ENCODE results near the gene HIGD1A.
"Not testable (repeated sequence)": the region's sequence is repeated elsewhere in the genome, so short reads cannot be mapped to it uniquely, and the experiment has no call there.

Gene HIGD1A

GRCh38 chr3:42827654-42828053 is 23.4 kb upstream of the HIGD1A start:
- DNase-seq = no peak

DNA sequence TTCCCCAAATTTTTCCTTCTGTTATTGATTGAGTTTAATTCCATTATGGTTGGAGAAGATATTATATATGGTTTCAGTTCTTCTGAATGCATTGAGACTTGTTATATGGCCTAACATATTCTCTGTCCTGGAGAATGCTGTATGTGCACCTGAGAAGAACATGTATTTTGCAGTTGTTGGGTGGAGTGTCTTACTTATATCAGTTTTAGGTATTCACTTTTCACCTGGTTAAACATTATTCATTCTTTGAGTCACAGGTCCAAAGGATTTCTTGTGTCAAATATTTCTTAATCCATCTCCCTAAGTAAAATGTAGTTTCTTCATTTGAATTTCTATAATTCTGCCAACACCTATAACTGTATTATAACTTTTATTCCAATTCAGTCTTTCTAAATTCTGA is 22.7 kb upstream of the HIGD1A start:
- DNase-seq = no peak

DNA sequence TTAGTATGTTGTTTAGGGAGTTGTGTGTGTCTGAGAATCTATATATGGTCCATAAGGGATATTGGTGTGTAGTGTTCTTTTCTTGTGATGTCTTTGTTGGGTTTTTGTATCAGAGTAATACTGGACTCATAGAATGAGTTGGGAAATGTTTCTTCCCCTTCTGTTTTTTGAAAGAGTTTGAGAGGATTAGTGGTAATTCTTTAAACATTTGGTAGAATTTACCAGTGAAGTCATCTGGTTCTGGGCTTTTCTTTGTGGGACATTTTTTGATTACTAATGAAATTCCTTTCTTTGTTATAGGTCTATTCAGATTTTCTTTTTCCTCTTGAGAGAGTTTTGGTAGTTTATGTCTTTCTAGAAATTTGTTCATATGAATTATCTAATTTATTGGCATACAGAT is 21.9 kb upstream of the HIGD1A start:
- no peak for DNase-seq

DNA sequence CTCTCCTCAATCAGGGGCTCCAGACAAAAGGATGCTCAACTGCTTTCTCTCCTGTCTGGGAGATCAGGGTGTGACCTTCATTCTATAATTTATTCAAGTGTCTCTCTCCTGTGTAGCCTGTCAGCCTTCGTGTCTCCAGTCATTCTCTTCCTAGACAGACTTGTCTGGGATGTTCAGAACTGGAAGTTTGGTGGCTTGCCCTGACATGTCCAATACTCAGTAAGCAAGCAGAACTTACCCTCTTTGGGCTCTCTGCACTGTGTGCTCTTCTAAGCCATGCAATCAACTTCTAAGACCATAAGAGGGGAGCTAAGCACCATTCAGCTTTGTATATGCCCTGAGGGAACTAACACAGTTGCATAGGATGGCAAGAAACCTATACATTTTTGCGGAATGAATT is 19.1 kb upstream of the HIGD1A start:
- DNase-seq = no peak

DNA sequence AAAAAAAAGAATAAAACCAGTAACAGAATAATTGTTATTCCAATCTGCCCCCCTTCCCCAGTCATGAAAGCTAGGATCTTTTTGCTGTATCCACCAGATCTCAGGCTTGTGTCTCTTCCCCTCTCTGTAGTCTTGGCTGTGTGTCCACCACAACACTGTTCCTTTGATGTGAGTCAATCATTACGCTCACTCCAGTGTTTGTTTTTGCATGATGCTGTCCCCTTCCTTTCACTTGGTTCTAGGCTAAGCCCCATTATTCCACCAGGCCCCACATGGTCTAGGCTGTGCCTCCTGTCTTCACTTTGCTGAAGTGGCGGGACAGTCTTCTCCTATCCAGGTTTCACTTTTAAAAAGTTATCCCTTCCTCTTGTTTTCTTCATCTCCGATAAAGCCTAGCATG is 18.5 kb upstream of the HIGD1A start:
- no peak for DNase-seq

DNA sequence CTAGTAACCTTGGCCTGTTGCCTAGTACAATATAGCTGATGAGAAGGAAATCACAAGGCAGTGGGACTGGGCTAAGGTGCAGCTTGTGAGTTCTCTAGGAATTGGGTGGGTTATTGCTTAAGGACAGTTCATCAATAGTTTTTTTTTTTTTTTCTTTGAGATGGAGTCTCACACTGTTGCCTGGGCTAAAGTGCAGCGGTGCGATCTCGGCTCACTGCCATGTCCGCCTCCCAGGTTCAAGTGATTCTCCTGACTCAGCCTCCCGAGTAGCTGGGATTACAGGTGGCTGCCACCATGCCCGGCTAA is 16.4 kb upstream of the HIGD1A start:
- DNase-seq = no peak

GRCh38 chr3:42819351-42819965 is 15.2 kb upstream of the HIGD1A start:
- no peak for DNase-seq

DNA sequence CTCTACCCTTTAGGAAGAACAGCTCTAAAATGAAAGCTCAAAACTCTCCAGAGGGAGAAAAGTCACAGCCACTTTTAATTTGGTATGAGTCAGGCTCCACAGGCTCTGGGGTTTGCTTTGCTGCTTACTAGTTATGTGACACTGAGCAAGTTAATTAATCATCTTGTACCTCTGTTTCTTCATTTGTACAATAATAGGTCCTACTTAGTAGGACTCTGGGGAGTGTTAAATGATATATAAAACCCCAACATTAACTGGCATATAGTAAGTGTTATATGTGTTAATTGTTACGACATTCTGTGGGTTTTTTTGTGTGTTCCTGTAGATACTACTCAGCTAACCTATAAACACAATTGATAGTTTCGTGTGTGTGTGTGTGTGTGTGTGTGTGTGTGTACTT is 11.5 kb upstream of the HIGD1A start:
- DNase-seq = no peak

- DNase-seq = no peak
These were observed 10.7 kb upstream of the HIGD1A start for GRCh38 chr3:42814914-42815507.

GRCh38 chr3:42814246-42814645 is 10.0 kb upstream of the HIGD1A start:
- DNase-seq = no peak

DNA sequence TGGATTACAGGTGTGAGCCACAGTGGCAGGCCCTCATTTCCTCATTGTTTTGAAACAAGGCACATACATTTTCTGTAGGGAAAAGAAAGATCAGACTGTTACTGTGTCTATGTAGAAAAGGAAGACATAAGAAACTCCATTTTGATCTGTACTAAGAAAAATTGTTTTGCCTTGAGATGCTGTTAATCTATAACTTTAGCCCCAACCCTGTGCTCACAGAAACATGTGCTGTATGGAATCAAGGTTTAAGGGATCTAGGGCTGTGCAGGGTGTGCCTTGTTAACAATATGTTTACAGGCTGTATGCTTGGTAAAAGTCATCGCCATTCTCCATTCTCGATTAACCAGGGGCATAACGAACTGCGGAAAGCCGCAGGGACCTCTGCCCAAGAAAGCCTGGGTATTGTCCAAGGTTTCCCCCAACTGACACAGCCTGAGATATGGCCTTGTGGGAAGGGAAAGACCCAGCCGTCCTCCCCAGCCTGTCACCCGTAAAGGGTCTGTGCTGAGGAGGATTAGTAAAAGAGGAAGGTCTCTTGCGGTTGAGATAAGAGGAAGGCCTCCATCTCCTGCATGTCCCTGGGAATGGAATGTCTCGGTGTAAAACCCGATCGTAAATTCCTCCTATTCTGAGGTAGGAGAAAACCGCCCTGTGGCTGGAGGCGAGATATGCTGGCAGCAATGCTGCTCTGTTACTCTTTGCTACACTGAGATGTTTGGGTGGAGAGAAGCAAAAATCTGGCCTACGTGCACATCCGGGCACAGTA is 7.0 kb upstream of the HIGD1A start:
- not testable (repeated sequence) for DNase-seq

DNA sequence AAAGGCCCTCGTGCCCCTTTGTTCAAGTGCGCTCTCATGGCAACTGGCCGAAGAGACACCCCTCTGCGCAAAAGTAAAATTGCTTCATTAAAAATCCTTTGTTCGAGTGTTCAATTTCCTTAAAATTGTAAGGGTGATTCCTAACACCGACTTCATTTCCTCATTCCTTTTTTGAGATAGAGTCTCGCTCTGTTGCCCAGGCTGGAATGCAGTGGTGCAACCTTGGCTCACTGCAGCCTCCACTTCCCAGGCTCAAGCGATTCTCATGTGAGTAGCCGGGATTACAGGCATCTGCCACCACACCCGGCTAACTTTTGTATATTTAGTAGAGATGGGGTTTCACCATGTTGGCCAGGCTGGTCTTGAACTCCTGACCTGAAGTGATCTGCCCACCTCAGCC is 6.4 kb upstream of the HIGD1A start:
- DNase-seq = not testable (repeated sequence)

- DNase-seq = no peak
These were observed 4.9 kb upstream of the HIGD1A start, which contains the start of gene ACKR2 for GRCh38 chr3:42809202-42809601. ACKR2 (plus strand) TSS chr3:42809445; CDS start chr3:42864503, 55,058 bp downstream.

DNA sequence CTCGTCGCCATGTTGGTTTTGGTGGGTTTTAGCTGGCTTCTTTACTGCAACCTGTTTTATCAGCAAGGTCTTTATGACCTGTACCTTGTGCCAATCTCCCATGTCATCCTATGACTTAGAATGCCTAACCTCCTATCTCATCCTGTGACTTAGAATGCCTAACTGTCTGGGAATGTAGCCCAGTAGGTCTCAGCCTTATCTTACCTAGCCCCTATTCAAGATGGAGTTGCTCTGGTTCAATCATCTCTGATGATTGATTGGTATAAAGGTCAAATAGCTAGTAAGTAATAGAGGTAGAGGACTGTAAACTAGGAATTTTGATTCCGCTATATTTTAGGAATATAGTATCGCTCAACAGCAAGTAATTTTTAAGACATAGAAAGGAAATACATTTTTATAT is 3.6 kb upstream of the HIGD1A start:
- DNase-seq = no peak

DNA sequence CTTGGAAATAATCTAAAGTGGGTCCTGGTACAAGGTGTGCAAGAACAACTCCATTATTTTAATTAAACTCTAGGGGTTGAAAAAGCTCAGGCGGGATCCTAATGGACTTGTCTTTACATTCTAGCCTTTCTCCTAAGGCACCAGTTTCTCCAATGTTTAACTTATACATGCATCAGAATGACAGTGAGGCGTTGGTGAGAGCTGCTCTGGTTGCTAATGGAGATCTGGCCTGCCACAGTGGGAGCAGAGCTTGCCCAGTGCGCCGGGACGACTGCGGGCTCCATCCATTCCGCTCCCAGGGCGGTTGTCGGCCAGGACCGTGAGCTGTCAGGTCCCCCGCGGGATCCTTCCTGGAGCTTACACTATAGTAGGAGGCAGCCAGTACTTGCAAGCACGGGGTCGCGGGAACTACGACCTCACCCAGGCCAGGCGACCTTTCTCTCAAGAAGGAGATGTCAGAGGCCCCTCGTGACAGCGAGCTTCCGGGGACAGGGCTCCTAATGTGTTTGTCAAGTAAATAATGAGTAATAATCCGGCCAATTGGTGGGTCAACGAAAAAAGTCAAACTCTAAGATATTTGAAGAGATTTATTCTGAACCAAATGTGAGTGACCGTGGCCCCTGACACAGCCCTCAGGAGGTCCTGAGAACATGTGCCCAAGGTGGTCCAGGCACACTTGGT is 991 bp upstream of the HIGD1A start:
- DNase-seq = peak; percentile 13

DNA sequence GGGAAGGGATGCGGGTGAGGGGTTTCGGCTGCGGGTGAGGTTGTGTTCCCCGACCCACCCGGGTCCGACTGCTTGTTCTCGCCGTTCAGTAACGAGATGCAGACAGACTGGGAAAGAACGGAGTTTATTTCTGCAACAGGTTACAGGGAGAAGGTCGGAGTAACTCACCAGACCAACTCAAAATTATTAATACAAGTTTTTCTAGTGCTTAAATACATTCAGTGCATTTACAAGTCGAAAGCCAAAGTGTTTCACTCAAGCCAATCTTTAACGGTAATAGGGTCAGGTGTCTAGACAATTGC is 492 bp upstream of the HIGD1A start:
- DNase-seq = no peak

DNA sequence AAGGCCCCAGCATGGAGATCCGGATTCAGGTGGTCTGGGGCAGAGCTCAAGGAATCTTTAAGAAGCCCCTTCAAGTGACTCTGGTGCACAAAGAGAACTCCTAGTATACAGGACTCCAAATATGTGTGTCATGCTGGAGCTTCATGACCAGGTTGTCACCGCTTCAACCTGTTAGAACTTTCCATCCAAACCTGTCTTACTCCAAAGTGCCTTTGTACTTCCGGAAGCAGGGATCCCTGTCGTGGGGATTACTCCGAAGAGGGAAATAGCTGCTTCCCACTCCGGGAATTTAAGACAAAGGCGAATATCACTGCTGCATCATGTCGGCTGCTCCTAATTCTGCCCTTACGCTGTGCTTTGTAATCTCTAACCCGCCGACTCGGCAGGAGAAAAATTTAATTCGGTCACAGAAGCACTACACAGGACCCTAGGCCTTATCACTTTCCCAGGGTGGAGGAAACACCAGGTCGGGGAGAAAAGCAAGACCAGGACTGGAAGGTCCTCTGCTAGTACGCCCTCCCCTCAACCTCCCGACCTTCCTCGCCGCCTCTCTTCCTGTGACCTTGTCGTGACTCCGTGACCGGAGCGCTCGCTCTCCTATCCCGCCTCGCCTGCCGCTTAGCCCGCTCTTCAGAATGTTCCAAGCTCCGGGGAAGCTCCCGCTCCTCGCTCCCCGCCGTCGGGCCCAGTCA is 730 bp downstream of the HIGD1A start:
- peak; percentile 5 for DNase-seq

- DNase-seq = no peak
These were observed 1.3 kb downstream of the HIGD1A start for GRCh38 chr3:42802876-42803413.

GRCh38 chr3:42801784-42802183 is 2.5 kb downstream of the HIGD1A start:
- no peak for DNase-seq

- DNase-seq = no peak
These were observed 3.2 kb downstream of the HIGD1A start for GRCh38 chr3:42801048-42801620.

DNA sequence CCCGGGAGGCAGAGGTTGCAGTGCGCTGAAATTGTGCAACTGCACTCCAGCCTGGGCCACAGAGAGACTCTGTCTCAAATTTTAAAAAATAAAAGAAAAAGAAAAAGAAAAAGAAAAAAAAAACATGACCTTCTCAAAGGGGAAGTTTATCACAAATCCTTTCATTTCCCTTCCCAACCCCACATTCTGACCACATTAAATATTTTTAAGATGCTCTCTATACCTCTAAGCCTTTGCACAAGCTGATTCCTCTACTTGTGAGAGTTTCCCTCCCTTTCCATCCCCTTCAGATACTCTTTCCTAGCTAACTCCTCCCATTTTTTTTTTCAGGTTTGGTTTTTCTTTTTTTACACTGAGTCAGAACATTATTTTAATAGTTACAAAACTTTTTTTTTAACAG is 4.0 kb downstream of the HIGD1A start:
- no peak for DNase-seq

- no peak for DNase-seq
These were observed 4.9 kb downstream of the HIGD1A start for GRCh38 chr3:42799376-42799775.

DNA sequence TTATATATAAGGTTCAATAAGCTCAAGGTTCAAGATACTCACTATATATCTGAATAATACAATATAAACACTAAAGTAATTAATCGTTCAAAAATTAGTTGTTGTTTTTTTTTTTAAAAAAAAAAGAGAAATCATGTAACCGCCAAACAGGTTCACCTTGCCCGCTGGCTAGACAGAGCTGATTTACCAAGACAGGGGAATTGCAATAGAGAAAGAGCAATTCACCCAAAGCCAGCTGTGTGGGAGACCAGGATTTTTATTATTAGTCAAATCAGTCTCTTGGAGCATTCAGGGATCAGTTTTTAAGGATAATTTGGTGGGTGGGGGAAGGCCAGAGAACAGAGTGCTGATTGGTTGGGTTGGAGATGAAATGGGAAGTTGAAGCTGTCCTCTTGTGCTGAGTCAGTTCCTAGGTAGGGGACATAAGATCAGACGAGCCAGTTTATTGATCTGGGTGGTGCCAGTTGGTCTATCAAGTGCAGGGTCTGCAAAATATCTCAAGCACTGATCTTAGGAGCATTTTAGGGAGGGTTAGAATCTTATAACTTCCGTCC is 7.9 kb downstream of the HIGD1A start:
- DNase-seq = no peak

Measured in activated CD4-positive, alpha-beta T cell treated with anti-CD3 and anti-CD28 coated beads for 48 hours (primary cell).